ENCODE results near the gene SNX9.
"Not testable (repeated sequence)": the region's sequence is repeated elsewhere in the genome, so short reads cannot be mapped to it uniquely, and the experiment has no call there.

The SNX9 gene

GRCh38 chr6:157891544-157892362, 68.7 kb downstream of the SNX9 start:
- Histone ChIP-seq H3K36me3 (peaks cover 0 to 70% (median 0%) of the 10 kb centered on the region in 11 experiments; a peak in 4 of 22 replicates), H3K4me1 (peaks cover 0 to 12% (median 4%) of the 10 kb centered on the region in 10 experiments; a peak in 7 of 20 replicates), H3K4me2 (no peak overlapping the region), H3K27ac (no peak overlapping the region), H3K9ac (no peak overlapping the region), H3K4me3 (no peak overlapping the region), H4K20me1 (peaks cover 0 to 92% (median 0%) of the 10 kb centered on the region in 11 experiments; a peak in 4 of 22 replicates), H3K27me3 (no peaks in the 10 kb centered on the region), H3K9me3 (replicated peaks in 1 of 11) (no peaks in the 10 kb centered on the region)
- TF ChIP-seq Cebpa-rat (IDR thresholded peaks at IDR 0.05) = no peak

GRCh38 chr6:157892363-157892877, 69.4 kb downstream of the SNX9 start:
- TF ChIP-seq Cebpa-rat (IDR thresholded peaks at IDR 0.05) = no peak
- H3K36me3 ChIP-seq = peaks cover 0 to 70% (median 0%) of the 10 kb centered on the region in 11 experiments; a peak in 4 of 22 replicates

GRCh38 chr6:157893238-157893637, 70.2 kb downstream of the SNX9 start:
- TF ChIP-seq Cebpa-rat (IDR thresholded peaks at IDR 0.05) = no peak
- no peak overlapping the region for H3K4me3 ChIP-seq
- H4K20me1 ChIP-seq = peaks cover 0 to 80% (median 0%) of the 10 kb centered on the region in 11 experiments; a peak in 4 of 22 replicates
- no peak overlapping the region for H3K27ac ChIP-seq
- H3K36me3 ChIP-seq = peaks cover 0 to 70% (median 0%) of the 10 kb centered on the region in 11 experiments; a peak in 4 of 22 replicates
- H3K9ac ChIP-seq = no peak overlapping the region
- peaks cover 0 to 2% (median 0%) of the 10 kb centered on the region in 10 experiments; a peak in 2 of 20 replicates for H3K4me1 ChIP-seq
- no peak overlapping the region for H3K4me2 ChIP-seq
- H3K27me3 ChIP-seq = no peaks in the 10 kb centered on the region
- no peaks in the 10 kb centered on the region for H3K9me3 ChIP-seq (replicated peaks in 1 of 11)

More at GRCh38 chr6:157892363-157892877, 69.4 kb downstream of the SNX9 start:
- Histone ChIP-seq H3K9me3 (replicated peaks in 1 of 11) (no peaks in the 10 kb centered on the region), H4K20me1 (peaks cover 0 to 85% (median 0%) of the 10 kb centered on the region in 11 experiments; a peak in 4 of 22 replicates), H3K4me3 (no peak overlapping the region), H3K9ac (no peak overlapping the region), H3K4me1 (peaks cover 0 to 10% (median 4%) of the 10 kb centered on the region in 10 experiments; a peak in 7 of 20 replicates), H3K27ac (no peak overlapping the region), H3K27me3 (no peaks in the 10 kb centered on the region), H3K4me2 (no peak overlapping the region)

GRCh38 chr6:157895585-157895984, 72.5 kb downstream of the SNX9 start:
- TF ChIP-seq Cebpa-rat (IDR thresholded peaks at IDR 0.05) = no peak
- Histone ChIP-seq H3K9ac (no peak overlapping the region), H3K36me3 (peaks cover 0 to 69% (median 0%) of the 10 kb centered on the region in 11 experiments; a peak in 4 of 22 replicates), H4K20me1 (peaks cover 0 to 83% (median 0%) of the 10 kb centered on the region in 11 experiments; a peak in 4 of 22 replicates), H3K9me3 (replicated peaks in 1 of 11) (no peaks in the 10 kb centered on the region), H3K4me1 (peaks cover 0 to 7% (median 0%) of the 10 kb centered on the region in 10 experiments; a peak in 5 of 20 replicates), H3K4me2 (no peak overlapping the region), H3K4me3 (no peak overlapping the region), H3K27me3 (no peaks in the 10 kb centered on the region), H3K27ac (no peak overlapping the region)

GRCh38 chr6:157896932-157897331, 73.9 kb downstream of the SNX9 start:
- Histone ChIP-seq H3K27ac (no peak overlapping the region), H3K4me3 (no peak overlapping the region), H3K27me3 (no peaks in the 10 kb centered on the region), H3K9me3 (replicated peaks in 1 of 11) (no peaks in the 10 kb centered on the region), H3K9ac (no peak overlapping the region), H4K20me1 (peaks cover 0 to 83% (median 0%) of the 10 kb centered on the region in 11 experiments; a peak in 4 of 22 replicates), H3K36me3 (peaks cover 0 to 77% (median 0%) of the 10 kb centered on the region in 11 experiments; a peak in 4 of 22 replicates), H3K4me2 (no peak overlapping the region), H3K4me1 (peaks cover 0 to 7% (median 0%) of the 10 kb centered on the region in 10 experiments; a peak in 5 of 20 replicates)
- TF ChIP-seq Cebpa-rat (IDR thresholded peaks at IDR 0.05) = no peak

GRCh38 chr6:157898169-157898568, 75.1 kb downstream of the SNX9 start:
- Histone ChIP-seq H3K9me3 (replicated peaks in 1 of 11) (no peaks in the 10 kb centered on the region), H3K4me3 (no peak overlapping the region), H3K27me3 (no peaks in the 10 kb centered on the region), H3K9ac (no peak overlapping the region), H3K4me2 (no peak overlapping the region), H3K27ac (no peak overlapping the region), H4K20me1 (peaks cover 0 to 78% (median 0%) of the 10 kb centered on the region in 11 experiments; a peak in 4 of 22 replicates), H3K36me3 (peaks cover 0 to 78% (median 0%) of the 10 kb centered on the region in 11 experiments; a peak in 4 of 22 replicates), H3K4me1 (peaks cover 0 to 7% (median 0%) of the 10 kb centered on the region in 10 experiments; a peak in 5 of 20 replicates)
- TF ChIP-seq Cebpa-rat (IDR thresholded peaks at IDR 0.05) = no peak

- Histone ChIP-seq H3K27me3 (no peaks in the 10 kb centered on the region), H4K20me1 (peaks cover 0 to 74% (median 0%) of the 10 kb centered on the region in 11 experiments; a peak in 4 of 22 replicates), H3K4me1 (peaks cover 0 to 7% (median 0%) of the 10 kb centered on the region in 10 experiments; a peak in 5 of 20 replicates), H3K36me3 (peaks cover 0 to 80% (median 0%) of the 10 kb centered on the region in 11 experiments; a peak in 4 of 22 replicates), H3K4me3 (no peak overlapping the region), H3K4me2 (no peak overlapping the region), H3K9me3 (replicated peaks in 1 of 11) (no peaks in the 10 kb centered on the region), H3K9ac (no peak overlapping the region), H3K27ac (no peak overlapping the region)
- TF ChIP-seq Cebpa-rat (IDR thresholded peaks at IDR 0.05) = no peak
Measured at GRCh38 chr6:157898640-157899039, 75.6 kb downstream of the SNX9 start.

GRCh38 chr6:157900262-157900661, 77.2 kb downstream of the SNX9 start:
- not testable (repeated sequence) for H3K27me3 ChIP-seq; H3K9ac ChIP-seq; H3K4me3 ChIP-seq; H3K4me1 ChIP-seq; H3K27ac ChIP-seq; H3K9me3 ChIP-seq (replicated peaks in 1 of 11); H3K4me2 ChIP-seq
- Histone ChIP-seq H3K36me3 (peaks cover 0 to 87% (median 0%) of the 10 kb centered on the region in 11 experiments; a peak in 4 of 22 replicates), H4K20me1 (peaks cover 0 to 67% (median 0%) of the 10 kb centered on the region in 11 experiments; a peak in 4 of 22 replicates)

- H3K4me3 ChIP-seq; H3K4me1 ChIP-seq; H3K27me3 ChIP-seq; H3K27ac ChIP-seq; H3K9me3 ChIP-seq (replicated peaks in 1 of 11); H3K4me2 ChIP-seq; H3K9ac ChIP-seq: not testable (repeated sequence)
- Histone ChIP-seq H4K20me1 (peaks cover 0 to 62% (median 0%) of the 10 kb centered on the region in 11 experiments; a peak in 3 of 22 replicates), H3K36me3 (peaks cover 0 to 90% (median 0%) of the 10 kb centered on the region in 11 experiments; a peak in 4 of 22 replicates)
Measured at GRCh38 chr6:157900751-157901150, 77.7 kb downstream of the SNX9 start.
